BLaER1 (cell line): Measurements from ENCODE around the gene SLC25A33.
"Not testable (repeated sequence)": the region's sequence is repeated elsewhere in the genome, so short reads cannot be mapped to it uniquely, and the experiment has no call there.

Experiments
- H3K27ac ChIP-seq: shearing (Covaris generic); formaldehyde crosslinking; 2 replicates; pipeline ENCODE4 v1.8.1; 2022
- H3K27me3 ChIP-seq: shearing (Covaris generic); formaldehyde crosslinking; 2 replicates; pipeline ENCODE4 v1.8.1; 2022
- H3K36me3 ChIP-seq: shearing (Covaris generic); formaldehyde crosslinking; 2 replicates; pipeline ENCODE4 v1.8.1; 2022
- H3K4me1 ChIP-seq: shearing (Covaris generic); formaldehyde crosslinking; 2 replicates; pipeline ENCODE4 v1.8.1; 2022
- H3K4me2 ChIP-seq: shearing (Covaris generic); formaldehyde crosslinking; 2 replicates; pipeline ENCODE4 v1.8.1; 2022
- H3K4me3 ChIP-seq: shearing (Covaris generic); formaldehyde crosslinking; 2 replicates; pipeline ENCODE4 v1.8.1; 2022
- H3K9ac ChIP-seq: shearing (Covaris generic); formaldehyde crosslinking; 2 replicates; pipeline ENCODE4 v1.8.1; 2022
- H3K9me3 ChIP-seq: shearing (Covaris generic); formaldehyde crosslinking; 2 replicates; pipeline ENCODE4 v1.8.1; 2022
- H4K20me1 ChIP-seq: shearing (Covaris generic); formaldehyde crosslinking; 2 replicates; pipeline ENCODE4 v1.8.1; 2022
- Cebpa-rat ChIP-seq: shearing (Covaris generic); IDR thresholded peaks from 2 replicates; pipeline ENCODE4 v1.8.1; 2022

SLC25A33 gene

DNA sequence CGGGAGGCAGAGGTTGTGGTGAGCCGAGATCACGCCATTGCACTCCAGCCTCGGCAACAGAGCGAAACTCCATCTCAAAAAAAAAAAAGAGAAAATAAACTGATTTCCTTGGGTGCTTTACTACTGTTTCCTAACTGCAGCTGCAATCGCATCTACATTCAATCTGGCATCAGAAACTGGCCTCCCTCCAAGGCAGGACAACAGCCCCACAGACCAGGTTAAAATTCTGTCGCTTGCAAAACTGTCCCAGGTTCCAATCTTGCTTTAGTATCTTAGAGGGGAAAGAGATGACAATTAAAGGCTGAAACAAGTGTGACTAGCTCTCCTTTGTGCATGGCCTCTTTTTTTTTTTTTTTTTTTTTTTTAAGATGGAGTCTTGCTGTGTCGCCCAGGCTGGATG, 32.4 kb upstream of the SLC25A33 start:
- Histone ChIP-seq H3K9me3 (no peaks in the 10 kb centered on the region), H3K4me2 (no peak overlapping the region), H3K4me3 (no peak overlapping the region), H3K27me3 (no peaks in the 10 kb centered on the region), H3K36me3 (no peaks in the 10 kb centered on the region), H3K9ac (no peak overlapping the region), H3K4me1 (peaks cover 8% of the 10 kb centered on the region; the same call in 1 of the 2 replicates), H4K20me1 (no peaks in the 10 kb centered on the region), H3K27ac (no peak overlapping the region)
- no peak for TF ChIP-seq Cebpa-rat

DNA sequence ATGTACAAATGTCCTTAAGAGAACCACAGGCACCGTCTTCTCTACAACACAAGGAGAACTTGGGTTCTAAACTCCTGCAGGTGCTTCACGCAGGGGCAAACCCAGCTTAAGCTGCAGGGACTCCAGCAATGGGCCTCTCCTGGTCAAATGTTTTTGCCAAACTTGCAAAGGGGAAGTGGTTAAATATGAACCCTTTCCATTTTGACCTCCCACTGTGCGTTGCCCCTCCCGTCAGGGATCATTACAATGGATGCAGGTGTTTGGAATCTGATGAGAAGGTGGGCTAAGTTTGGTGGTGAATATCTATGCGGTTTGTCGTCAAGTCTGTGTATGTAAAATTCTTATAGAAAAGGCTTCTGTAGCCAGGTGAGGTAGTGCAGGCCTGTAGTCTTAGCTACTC, 29.1 kb upstream of the SLC25A33 start:
- Histone ChIP-seq H3K4me3 (no peak overlapping the region), H3K27ac (no peak overlapping the region), H3K9me3 (peaks cover 14% of the 10 kb centered on the region; the same call in 1 of the 2 replicates), H3K9ac (no peak overlapping the region), H4K20me1 (no peaks in the 10 kb centered on the region), H3K4me2 (no peak overlapping the region), H3K4me1 (peaks cover 5% of the 10 kb centered on the region; the same call in 1 of the 2 replicates), H3K36me3 (no peaks in the 10 kb centered on the region), H3K27me3 (no peaks in the 10 kb centered on the region)
- no peak for TF ChIP-seq Cebpa-rat

DNA sequence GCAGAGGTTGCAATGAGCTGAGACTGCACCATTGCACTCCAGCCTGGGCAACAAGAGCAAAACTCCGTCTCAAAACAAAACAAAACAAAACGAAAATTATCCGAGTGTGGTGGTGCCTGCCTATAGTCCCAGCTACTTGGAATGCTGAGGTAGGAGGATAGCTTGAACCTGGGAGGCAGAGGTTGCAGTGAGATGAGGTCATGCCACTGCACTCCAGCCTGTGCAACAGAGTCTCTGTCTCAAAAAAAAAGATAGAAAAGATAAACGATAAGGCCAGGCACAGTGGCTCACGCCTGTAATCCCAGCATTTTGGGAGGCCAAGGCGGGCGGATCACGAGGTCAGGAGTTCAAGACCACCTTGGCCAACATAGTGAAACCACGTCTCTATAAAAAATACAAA, 23.7 kb upstream of the SLC25A33 start:
- H3K4me2 ChIP-seq: peak overlapping the region; percentile 13; the same call in 1 of the 2 replicates
- H3K36me3 ChIP-seq, H4K20me1 ChIP-seq, H3K27me3 ChIP-seq, H3K9ac ChIP-seq, H3K27ac ChIP-seq, H3K4me3 ChIP-seq: not testable (repeated sequence)
- peaks cover 28% of the 10 kb centered on the region; the same call in 1 of the 2 replicates for H3K9me3 ChIP-seq
- peaks cover 35% of the 10 kb centered on the region for H3K4me1 ChIP-seq

DNA sequence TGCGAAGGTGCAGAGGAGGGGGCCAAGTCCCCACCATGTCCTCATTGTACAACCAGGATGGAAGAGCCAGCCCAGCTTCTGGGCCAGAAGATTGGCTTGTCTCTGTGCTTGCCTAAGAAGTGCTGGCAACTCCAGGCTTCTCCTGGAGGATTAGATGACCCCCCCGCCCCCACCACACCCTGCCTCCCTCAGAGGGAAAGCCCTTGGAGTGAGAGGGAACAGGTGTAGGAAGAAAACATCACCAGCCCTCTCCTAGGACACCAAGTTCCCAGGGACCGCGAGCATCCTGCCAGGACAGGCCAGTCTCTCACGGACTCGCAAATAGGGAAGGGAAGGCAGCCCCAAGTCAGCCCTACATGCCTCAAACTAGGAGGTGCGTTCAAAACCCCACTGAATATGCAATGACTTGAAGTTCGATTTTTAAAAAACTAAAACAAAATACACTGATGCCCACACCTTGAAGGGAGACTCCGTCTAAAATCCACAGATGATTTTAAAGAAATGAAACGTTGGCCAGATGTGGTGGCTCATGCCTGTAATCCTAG, 20.7 kb upstream of the SLC25A33 start:
- no peak overlapping the region for H3K9ac ChIP-seq
- H3K36me3 ChIP-seq: no peaks in the 10 kb centered on the region
- no peaks in the 10 kb centered on the region for H4K20me1 ChIP-seq
- peaks cover 20% of the 10 kb centered on the region; the same call in 1 of the 2 replicates for H3K9me3 ChIP-seq
- H3K27me3 ChIP-seq: no peaks in the 10 kb centered on the region
- no peak for TF ChIP-seq Cebpa-rat
- no peak overlapping the region for H3K4me3 ChIP-seq
- H3K27ac ChIP-seq: no peak overlapping the region
- no peak overlapping the region for H3K4me2 ChIP-seq
- H3K4me1 ChIP-seq: peaks cover 39% of the 10 kb centered on the region

DNA sequence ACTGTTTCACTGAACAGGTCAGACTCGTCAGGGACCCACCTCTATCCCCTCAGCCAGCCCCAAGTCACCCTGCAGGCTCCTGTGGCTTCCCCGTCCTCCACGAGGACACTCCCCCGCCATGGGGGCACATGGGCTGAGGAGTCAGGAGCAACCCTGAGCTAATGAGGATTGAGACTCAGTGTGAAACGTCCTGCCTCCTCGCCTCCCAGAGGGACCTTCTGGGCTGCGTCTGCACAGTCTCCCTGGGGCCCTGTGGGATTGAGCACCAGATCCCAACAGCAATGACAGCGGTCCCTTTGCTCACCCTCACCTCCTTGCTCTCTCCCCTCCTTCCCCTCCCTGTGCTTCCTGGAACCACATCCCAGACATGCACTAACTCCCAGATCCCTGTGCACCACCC, 18.9 kb upstream of the SLC25A33 start:
- Histone ChIP-seq H3K9me3 (peaks cover 12% of the 10 kb centered on the region; the same call in 1 of the 2 replicates), H3K36me3 (no peaks in the 10 kb centered on the region), H4K20me1 (no peaks in the 10 kb centered on the region), H3K27me3 (no peaks in the 10 kb centered on the region), H3K27ac (no peak overlapping the region), H3K9ac (no peak overlapping the region), H3K4me3 (no peak overlapping the region), H3K4me2 (peak overlapping the region; percentile 64), H3K4me1 (peaks cover 34% of the 10 kb centered on the region)
- TF ChIP-seq Cebpa-rat: no peak

DNA sequence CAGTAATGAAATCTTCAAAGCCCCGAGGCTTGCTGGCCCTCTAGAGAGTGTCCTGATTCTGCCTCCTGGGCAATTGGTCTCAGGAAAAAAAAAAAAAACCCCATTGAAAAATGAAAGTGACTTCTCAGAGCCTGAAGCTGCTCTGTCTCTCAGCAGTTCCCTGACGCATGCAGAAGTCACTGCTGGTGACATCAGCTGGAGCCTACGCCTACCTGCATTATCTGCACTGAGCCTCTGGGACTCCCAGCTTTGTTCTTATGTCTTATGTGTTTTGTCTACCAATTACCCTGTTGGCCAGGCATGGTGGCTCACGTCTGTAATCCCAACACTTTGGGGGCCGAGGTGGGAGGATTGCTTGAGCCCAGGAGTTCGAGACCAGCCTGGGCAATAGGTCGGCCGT, 10.1 kb upstream of the SLC25A33 start:
- Histone ChIP-seq H3K4me2 (peak overlapping the region; percentile 53), H3K27ac (no peak overlapping the region), H3K27me3 (no peaks in the 10 kb centered on the region), H4K20me1 (no peaks in the 10 kb centered on the region), H3K9me3 (no peaks in the 10 kb centered on the region), H3K36me3 (no peaks in the 10 kb centered on the region), H3K4me3 (no peak overlapping the region), H3K4me1 (peaks cover 15% of the 10 kb centered on the region), H3K9ac (0 out of 2 replicates have a peak overlapping the region, but pooled peaks have one; percentile 0)
- no peak for TF ChIP-seq Cebpa-rat

DNA sequence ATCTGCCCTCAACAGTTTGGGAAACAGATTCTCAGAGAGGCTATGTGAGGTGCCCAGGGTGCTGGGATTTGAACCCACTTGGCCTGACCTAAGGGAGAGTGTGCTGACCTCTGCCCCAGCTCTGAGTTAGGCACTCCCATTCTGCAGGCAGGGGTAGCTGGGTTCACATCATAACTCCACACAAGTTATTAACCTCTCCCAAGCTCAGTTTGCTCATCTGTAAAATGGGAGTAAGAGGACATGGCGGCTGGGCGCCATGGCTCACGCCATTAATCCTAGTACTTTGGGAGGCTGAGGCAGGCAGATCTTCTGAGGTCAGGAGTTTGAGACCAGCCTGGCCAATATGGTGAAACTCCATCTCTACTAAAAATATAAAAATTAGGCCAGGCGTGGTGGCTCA, 8.9 kb upstream of the SLC25A33 start:
- no peaks in the 10 kb centered on the region for H3K27me3 ChIP-seq
- no peak overlapping the region for H3K4me3 ChIP-seq
- TF ChIP-seq Cebpa-rat: no peak
- no peaks in the 10 kb centered on the region for H3K36me3 ChIP-seq
- H3K27ac ChIP-seq: no peak overlapping the region
- no peak overlapping the region for H3K9ac ChIP-seq
- peaks cover 15% of the 10 kb centered on the region for H3K4me1 ChIP-seq
- H3K4me2 ChIP-seq: peak overlapping the region; percentile 53; the same call in 1 of the 2 replicates
- H4K20me1 ChIP-seq: no peaks in the 10 kb centered on the region
- no peaks in the 10 kb centered on the region for H3K9me3 ChIP-seq

DNA sequence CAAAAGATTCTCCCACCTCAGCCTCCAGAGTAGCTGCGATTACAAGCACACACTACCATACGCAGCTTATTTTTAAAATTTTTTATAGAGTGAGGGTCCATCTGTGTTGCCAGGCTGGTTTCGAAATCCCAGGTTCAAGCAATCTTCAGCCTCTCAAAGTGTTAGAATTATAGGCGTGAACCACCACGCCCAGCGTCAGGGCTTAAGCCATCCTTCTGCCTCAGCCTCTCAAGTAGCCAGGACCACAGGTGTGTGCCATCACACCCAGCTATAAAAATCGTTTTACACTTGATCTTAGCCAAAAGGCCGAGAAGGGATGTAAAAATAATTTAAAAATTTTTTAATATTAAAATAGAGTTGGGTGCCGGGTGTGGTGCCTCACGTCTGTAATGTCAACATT, 4.3 kb upstream of the SLC25A33 start:
- H3K4me3 ChIP-seq: no peak overlapping the region
- peaks cover 17% of the 10 kb centered on the region for H3K4me1 ChIP-seq
- no peak overlapping the region for H3K27ac ChIP-seq
- H3K9me3 ChIP-seq: no peaks in the 10 kb centered on the region
- TF ChIP-seq Cebpa-rat: no peak
- H3K4me2 ChIP-seq: no peak overlapping the region
- no peaks in the 10 kb centered on the region for H3K27me3 ChIP-seq
- H3K9ac ChIP-seq: no peak overlapping the region
- H4K20me1 ChIP-seq: peaks cover 4% of the 10 kb centered on the region
- H3K36me3 ChIP-seq: no peaks in the 10 kb centered on the region

DNA sequence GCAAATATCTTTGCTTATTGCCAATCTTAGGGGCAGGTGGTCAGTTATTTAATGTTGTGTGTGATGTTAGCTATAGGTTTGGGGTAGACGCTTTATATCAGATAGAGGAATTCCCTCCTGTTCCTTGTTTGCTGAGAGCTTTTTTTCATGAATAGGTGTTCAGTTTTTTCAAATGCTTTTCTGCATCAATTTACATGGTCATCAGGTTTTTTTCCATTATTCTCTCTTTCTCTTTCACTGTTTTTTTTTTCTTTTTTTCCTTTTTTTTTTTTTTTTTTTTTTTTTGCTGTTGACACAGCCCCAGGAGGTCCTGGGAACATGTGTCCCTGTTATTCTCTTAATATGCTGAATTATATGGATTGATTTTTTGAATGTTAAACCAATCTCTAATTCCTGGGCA, 3.0 kb upstream of the SLC25A33 start:
- H3K27me3 ChIP-seq: no peaks in the 10 kb centered on the region
- H3K4me2 ChIP-seq: no peak overlapping the region
- H3K4me3 ChIP-seq: no peak overlapping the region
- no peak overlapping the region for H3K9ac ChIP-seq
- no peaks in the 10 kb centered on the region for H3K36me3 ChIP-seq
- H4K20me1 ChIP-seq: peaks cover 18% of the 10 kb centered on the region
- H3K4me1 ChIP-seq: peaks cover 26% of the 10 kb centered on the region
- TF ChIP-seq Cebpa-rat: no peak
- H3K9me3 ChIP-seq: no peaks in the 10 kb centered on the region
- H3K27ac ChIP-seq: no peak overlapping the region

DNA sequence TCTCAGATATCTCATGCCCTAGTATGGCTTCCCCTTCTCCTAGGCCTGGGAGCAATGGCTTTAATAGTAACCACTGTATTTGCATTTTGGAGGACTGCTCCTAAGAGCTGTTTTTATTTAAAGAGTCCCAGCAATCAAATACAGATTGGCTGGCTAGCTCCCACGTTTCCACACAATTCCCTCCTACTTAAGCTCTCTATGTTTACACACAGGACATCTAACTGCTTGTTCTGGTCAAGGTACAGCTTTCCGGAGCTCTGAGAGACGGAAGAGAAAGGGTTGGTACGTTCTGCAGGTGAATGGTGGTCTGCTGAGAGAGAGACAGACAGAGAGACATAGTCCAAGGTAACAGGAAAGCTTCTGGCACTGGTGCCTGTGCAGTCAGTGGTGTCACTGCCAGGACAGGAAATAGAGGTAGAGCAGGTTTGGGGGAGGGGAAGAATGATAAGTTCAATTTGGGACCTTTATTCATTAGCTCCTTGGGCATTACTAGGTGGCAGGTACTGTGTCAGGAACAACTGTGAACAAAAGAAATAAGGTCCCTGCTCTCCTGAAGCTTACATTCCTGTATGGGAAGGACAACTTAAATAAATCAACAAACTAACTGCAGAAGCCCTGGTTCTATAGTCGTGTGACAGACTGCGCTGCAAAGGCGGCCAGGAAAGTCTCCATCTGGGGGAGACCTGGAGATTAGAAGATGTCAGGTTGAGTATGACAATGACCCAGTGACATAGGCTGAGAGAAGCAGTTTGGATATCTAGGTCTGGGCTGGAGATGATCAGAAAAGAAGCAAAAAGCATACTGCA, 1.2 kb upstream of the SLC25A33 start:
- Histone ChIP-seq H3K9me3 (no peaks in the 10 kb centered on the region), H3K9ac (no peak overlapping the region), H3K4me1 (peaks cover 42% of the 10 kb centered on the region), H3K27ac (no peak overlapping the region), H4K20me1 (peaks cover 36% of the 10 kb centered on the region), H3K4me2 (no peak overlapping the region; the same call in 1 of the 2 replicates), H3K36me3 (no peaks in the 10 kb centered on the region; the same call in 1 of the 2 replicates), H3K27me3 (no peaks in the 10 kb centered on the region), H3K4me3 (no peak overlapping the region)
- TF ChIP-seq Cebpa-rat: no peak
